Measurements from ENCODE around the gene STPG3.

Gene STPG3

DNA sequence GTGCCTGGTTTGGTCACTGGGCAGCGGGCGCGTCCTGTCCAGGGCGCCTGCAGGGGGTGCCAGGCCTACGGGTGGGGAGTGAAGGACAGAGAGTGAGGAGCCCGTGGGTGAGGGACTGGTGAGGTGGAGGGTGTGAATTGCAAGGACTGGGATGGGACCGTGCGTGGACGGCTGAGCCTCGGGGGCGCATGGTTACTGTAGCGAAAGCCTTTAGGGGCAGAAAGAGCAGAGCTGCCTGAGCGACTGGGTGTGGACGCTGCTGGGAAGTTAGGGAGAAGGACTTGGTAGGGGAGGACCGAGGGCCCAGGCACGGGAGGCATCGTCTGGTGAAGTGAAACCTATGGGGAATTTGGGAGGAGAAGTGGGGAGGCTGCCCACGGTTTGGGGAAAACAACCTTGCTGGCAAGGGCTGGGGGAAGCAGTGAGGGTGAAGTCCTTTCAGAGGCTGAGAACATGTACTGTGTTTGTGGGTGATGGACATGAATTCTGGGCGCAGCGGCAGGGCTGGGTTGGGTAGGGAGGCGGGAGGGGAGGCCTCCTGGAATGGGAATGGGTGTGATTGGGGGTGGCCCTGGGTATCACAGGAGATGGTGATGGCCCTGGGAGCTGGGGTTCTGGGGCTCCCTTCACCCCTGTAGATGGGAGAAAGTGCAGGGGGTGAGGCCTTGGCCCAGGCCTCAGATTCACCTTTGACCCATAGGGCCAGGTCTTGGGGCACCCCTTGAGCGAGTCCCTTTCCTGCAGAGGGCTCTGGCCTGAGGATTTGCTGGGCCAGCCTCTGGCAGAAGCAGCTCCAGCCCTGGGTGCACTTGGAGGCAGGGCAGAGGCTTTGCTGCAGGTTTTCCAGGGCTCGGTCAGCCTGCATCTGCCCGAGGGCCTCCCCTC is 24.7 kb downstream of the STPG3 start:
- no peak overlapping the region for H3K4me3 ChIP-seq (ENCODE audit: low read depth, low read length)
- TF ChIP-seq, protein P1, sequence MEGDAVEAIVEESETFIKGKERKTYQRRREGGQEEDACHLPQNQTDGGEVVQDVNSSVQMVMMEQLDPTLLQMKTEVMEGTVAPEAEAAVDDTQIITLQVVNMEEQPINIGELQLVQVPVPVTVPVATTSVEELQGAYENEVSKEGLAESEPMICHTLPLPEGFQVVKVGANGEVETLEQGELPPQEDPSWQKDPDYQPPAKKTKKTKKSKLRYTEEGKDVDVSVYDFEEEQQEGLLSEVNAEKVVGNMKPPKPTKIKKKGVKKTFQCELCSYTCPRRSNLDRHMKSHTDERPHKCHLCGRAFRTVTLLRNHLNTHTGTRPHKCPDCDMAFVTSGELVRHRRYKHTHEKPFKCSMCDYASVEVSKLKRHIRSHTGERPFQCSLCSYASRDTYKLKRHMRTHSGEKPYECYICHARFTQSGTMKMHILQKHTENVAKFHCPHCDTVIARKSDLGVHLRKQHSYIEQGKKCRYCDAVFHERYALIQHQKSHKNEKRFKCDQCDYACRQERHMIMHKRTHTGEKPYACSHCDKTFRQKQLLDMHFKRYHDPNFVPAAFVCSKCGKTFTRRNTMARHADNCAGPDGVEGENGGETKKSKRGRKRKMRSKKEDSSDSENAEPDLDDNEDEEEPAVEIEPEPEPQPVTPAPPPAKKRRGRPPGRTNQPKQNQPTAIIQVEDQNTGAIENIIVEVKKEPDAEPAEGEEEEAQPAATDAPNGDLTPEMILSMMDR (IDR thresholded peaks at IDR 0.05; ENCODE audit: insufficient read depth, low read depth, low read length, missing control alignments): no peak
- DNase-seq (ENCODE audit: low read depth): no peak

DNA sequence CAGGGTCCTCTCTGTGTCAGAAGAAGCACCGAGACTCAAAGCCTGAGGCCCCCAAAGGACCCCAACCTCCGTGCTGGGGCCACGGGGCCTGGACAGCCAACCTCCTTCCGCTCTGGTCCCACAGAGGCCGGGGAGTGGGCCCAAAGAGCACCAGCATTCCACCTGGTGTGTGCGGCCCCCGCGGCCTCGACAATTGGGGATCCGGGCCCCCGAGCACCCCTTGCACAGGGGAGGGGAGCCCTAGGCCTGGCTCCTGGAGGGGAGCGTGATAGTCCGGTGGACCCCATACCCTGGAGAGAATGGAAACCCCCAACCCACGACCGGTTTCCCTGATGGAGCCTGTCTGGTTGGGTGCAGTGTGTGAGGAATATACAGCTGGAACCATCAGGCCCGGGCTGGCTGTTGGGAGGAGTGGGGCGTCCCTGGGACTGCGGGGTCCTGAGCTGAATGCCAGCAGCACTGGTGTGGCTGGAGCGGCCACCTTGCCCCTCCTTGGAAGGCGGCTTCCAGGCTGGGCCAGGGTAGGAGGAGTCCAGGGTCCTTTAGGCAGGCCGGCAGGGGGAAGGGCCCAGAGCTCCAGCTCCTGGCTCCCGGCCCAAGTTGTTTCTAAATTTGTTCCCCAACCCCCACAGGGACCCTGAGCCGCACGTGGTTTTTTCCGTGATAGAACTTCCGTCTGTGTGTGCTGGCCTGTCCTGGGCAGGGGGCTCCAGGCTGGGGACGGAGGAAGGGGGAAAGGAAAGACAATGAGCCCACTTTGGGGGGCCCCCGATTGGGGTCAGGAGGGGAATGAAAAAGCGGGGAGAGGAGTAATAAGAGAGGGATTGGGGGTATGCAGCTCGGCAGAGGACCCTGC is 25.6 kb downstream of the STPG3 start:
- DNase-seq (ENCODE audit: low read depth): peak; percentile 41
- TF ChIP-seq, protein P1 (IDR thresholded peaks at IDR 0.05; ENCODE audit: insufficient read depth, low read depth, low read length, missing control alignments): no peak
- peak overlapping the region; percentile 68 for H3K4me3 ChIP-seq (ENCODE audit: low read depth, low read length)

DNA sequence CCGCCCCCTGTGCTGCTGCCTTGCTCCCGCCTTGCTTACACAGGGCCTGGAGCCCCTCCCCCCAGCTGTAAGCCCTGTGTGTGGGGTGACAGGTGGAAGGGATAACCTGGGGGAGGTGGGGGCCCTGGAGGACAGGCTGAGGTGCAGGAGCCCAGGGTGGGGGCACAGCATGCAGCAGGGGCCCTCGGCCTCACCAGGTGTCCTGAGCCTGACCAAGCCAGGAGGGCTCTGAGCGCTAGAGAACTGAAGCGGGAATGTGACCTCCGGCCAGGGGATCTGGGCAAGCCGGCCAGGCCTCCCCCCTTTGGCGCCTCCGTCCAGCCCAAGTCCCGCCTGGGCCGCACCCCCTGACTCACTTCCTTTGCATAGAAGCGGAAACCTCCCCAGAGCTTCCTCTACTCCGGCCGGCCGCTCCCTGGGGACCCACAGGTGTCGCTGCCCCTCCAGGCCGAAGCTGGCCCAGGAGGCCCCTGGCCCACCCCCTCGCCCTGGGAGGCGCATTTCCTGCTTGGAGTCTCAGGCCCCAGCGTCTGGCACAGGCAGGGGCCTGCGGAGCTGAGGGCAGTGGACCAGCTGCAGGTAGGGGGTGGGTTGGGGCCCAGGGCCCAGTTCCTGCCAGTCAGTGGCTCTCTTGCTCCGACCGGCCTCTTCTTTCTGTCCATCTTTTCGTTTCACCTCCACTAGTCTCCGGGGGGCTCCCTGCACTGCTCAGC is 26.4 kb downstream of the STPG3 start, which contains the start of gene TOR4A:
TSS of gene TOR4A (plus strand) at position 398 of the 713 bp plus-strand sequence. CDS start 964 bp downstream, outside the sequence.
- TF ChIP-seq, protein P1 (IDR thresholded peaks at IDR 0.05; ENCODE audit: insufficient read depth, low read depth, low read length, missing control alignments): no peak
- H3K4me3 ChIP-seq (ENCODE audit: low read depth, low read length): peak within 1 kb of the TSS; percentile 68
- peak; percentile 91 for DNase-seq (ENCODE audit: low read depth)

DNA sequence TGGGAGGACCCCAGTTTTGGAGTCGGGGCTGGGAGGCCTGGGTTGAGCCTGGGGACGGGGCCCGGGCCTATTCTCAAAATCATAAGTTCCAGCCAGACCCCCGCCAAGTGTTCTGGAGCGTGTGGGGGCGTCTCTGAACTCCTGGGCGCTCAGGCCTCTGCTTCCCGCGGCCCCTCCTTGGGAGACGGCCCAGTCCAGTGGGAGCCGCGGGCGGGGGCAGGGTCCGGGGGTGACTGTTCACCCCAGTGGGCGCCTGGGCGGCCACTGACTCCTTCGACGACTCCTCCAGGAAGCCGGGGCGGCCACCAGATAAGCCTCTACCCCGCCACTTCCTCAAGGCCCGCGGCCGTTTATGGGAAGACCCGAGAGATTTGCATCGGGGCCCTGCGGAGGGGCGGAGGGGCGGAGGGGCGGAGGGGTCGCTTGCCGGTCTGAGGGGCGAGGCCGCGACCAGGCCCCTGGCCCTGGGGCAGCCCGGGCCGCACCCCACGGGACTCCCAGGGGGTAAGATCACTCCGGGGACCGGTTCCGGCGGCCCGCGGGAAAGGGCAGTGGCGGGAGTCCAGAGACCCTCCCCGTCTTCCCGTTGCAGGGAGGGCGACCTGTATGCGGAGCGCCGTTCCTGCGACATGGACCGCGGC is 27.1 kb downstream of the STPG3 start:
- DNase-seq (ENCODE audit: low read depth): peak; percentile 47
- TF ChIP-seq, protein P1 (IDR thresholded peaks at IDR 0.05; ENCODE audit: insufficient read depth, low read depth, low read length, missing control alignments): no peak
- peak overlapping the region; percentile 68 for H3K4me3 ChIP-seq (ENCODE audit: low read depth, low read length)

DNA sequence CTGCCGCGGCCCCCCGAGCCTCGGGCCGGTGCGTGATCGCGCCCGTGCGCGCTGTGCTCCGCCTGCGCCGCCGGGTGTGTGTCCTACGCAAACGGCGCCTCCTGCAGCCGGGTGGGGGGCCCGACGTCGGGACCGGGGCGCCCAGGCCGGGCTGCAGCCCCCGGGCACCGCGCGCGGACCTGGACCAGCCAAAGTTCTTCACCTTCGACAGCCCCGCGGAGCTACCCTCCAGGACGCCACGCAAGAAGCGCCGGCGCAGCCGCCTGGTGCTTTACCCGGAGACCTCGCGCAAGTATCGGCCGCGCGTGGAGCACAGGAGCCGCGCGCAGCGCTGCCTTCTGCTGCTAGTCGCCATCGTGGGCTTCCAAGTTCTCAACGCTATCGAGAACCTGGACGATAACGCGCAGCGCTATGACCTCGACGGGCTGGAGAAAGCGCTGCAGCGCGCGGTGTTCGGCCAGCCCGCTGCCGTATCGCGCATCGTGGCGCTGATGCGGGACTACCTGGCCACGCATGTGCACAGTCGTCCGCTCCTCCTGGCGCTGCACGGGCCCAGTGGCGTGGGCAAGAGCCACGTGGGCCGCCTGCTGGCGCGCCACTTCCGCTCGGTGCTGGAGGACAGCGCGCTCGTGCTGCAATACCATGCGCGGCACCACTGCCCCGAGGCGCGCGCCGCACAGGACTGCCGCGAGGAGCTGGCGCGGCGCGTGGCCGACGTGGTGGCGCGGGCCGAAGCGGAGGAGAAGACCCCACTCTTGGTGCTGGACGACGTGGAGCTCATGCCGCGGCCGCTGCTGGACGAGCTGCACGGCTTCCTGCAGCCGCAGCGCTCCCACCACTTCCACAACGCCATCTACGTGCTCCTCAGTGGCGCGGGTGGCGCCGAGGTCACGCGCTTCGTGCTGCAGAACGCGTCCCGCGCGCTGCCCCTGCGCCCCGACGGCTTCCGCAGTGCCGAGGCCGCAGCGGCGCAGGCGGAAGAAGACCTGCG is 27.9 kb downstream of the STPG3 start:
- DNase-seq (ENCODE audit: low read depth): no peak
- H3K4me3 ChIP-seq (ENCODE audit: low read depth, low read length): peak overlapping the region; percentile 68; the same call in 1 of the 2 replicates
- TF ChIP-seq, protein P1 (IDR thresholded peaks at IDR 0.05; ENCODE audit: insufficient read depth, low read depth, low read length, missing control alignments): no peak
